ENCODE measurements around the gene HTATSF1. TPM values are rescaled to one million over a fixed set of nuclear protein-coding genes. Genes with fewer than 3 reads are reported as not detected.

HTATSF1 gene
- total and polyA plus RNA-seq, 9 of the 15 experiments (the other 6 are each of a cell fraction or from before 2014, with no cell fraction given) = 2.6 to 87.7 (median 42.2) TPM

- FAIRE-seq (no peak), ATAC-seq (no peak), DNase-seq (ENCODE audit: extremely low read depth in 1 of 4, low spot score in 3 of 4) (no peak)
- Histone ChIP-seq H3K79me2 (ENCODE audit: control insufficient read depth, insufficient read depth, low read length) (no peaks in the 10 kb centered on the region), H3K9me3 (replicated peaks; ENCODE audit: control insufficient read depth, insufficient read depth, low read depth, low read length) (no peaks in the 10 kb centered on the region), H4K20me1 (replicated peaks; ENCODE audit: control insufficient read depth, insufficient read depth, low read length) (no peaks in the 10 kb centered on the region; the same call in 1 of the 2 replicates), H3K4me1 (replicated peaks in 1 of 2; ENCODE audit: control insufficient read depth in 2 of 2, insufficient read depth in 2 of 2, low read length in 2 of 2) (no peaks in the 10 kb centered on the region), H3K4me2 (ENCODE audit: insufficient read depth, low read length) (no peak overlapping the region), H2AFZ (ENCODE audit: low read depth, low read length) (no peak overlapping the region), H3K4me3 (no peak overlapping the region), H3K9me1 (ENCODE audit: control insufficient read depth, insufficient read depth, low read length) (no peaks in the 10 kb centered on the region), H3K36me3 (ENCODE audit: control insufficient read depth, insufficient read depth, low read length) (no peaks in the 10 kb centered on the region), H3K9ac (ENCODE audit: insufficient read depth in 1 of 2, low read depth in 2 of 2, low read length in 2 of 2) (no peak overlapping the region), H3K27ac (ENCODE audit: extremely low read depth, low read depth, low read length) (no peak overlapping the region), H3K27me3 (ENCODE audit: control insufficient read depth in 2 of 2, insufficient read depth in 2 of 2, low read length in 2 of 2) (peaks cover 5 to 7% of the 10 kb centered on the region in 2 experiments; a peak in 4 of 5 replicates)
- TF ChIP-seq GTF2B (IDR thresholded peaks at IDR 0.05; ENCODE audit: extremely low read depth, insufficient read length) = no peak
- TF ChIP-seq ZNF239 (CRISPR knock-in tag; IDR thresholded peaks at IDR 0.05) = no peak
- TF ChIP-seq FOXK2 (conservative IDR thresholded peaks at IDR 0.05 in 1 of 2, IDR thresholded peaks at IDR 0.05 in 1 of 2; ENCODE audit: low read depth in 2 of 2) = no peak
- TF ChIP-seq ILK (tag; IDR thresholded peaks at IDR 0.05; ENCODE audit: borderline replicate concordance, low read depth) = no peak
- TF ChIP-seq POU5F1 (IDR thresholded peaks at IDR 0.05; ENCODE audit: borderline replicate concordance, low read depth, low read length, partially characterized antibody) = no peak
- no peak for TF ChIP-seq NFE2 (IDR thresholded peaks at IDR 0.05; ENCODE audit: low read depth)
- no peak for TF ChIP-seq MTA2 (IDR thresholded peaks at IDR 0.05; ENCODE audit: low read depth)
- no peak for TF ChIP-seq RB1 (IDR thresholded peaks at IDR 0.05; ENCODE audit: low read depth)
- no peak for TF ChIP-seq SRSF3 (IDR thresholded peaks at IDR 0.05; ENCODE audit: insufficient read depth, low read length)
- no peak for TF ChIP-seq SNIP1 (IDR thresholded peaks at IDR 0.05; ENCODE audit: low read depth)
- no peak for TF ChIP-seq RBBP5 (IDR thresholded peaks at IDR 0.05; ENCODE audit: borderline replicate concordance, insufficient read depth, low read length, poor library complexity, severe bottlenecking)
- TF ChIP-seq HMG20B (CRISPR knock-in tag; IDR thresholded peaks at IDR 0.05) = no peak
- intact Hi-C loops (cut with micrococcal nuclease) = loop anchor here (10.0 kb wide), 2 partner anchors 217 to 327 kb away; no protein-coding TSS in a partner anchor
- ChIA-PET POLR2A (interaction anchor here (0.6 kb wide), 1 partner anchor 235 kb away, joined by 3 read pairs; no protein-coding TSS in a partner anchor), CTCF (ENCODE audit: low intra/inter-chr PET ratio) (no interaction called here)
- in situ Hi-C loops (cut with MboI) = no loop called here
- no TSS peak for BruUV-seq (replicated peaks)
- WGBS (ENCODE audit: insufficient coverage, low coverage, missing lambda C conversion rate) = 3% methylated on average over 5 of the region's 6 CpGs
Observed at GRCh38 chrX:136491832-136492231, 5.6 kb upstream of the HTATSF1 start.

Measured in K562 (cell line).